Measurements from ENCODE around the gene PFKFB4. TPM values are rescaled to one million over a fixed set of nuclear protein-coding genes. Genes with fewer than 3 reads are reported as not detected.
A peak's percentile ranks its signal among the peaks of the same experiment; 100 is the strongest.

The PFKFB4 gene
- total RNA-seq, 1 experiment from 2014 or later: 12.3 TPM

GRCh38 chr3:48585411-48585810 lies 28.8 kb upstream of the PFKFB4 start:
- Histone ChIP-seq H3K56ac (ENCODE audit: insufficient read length, low read depth, low read length) (no peak overlapping the region), H3K14ac (ENCODE audit: insufficient read depth, low read length) (no peak overlapping the region), H2BK12ac (ENCODE audit: insufficient read length, low read depth, low read length) (no peak overlapping the region), H3K4ac (ENCODE audit: low read depth, low read length) (no peak overlapping the region), H3T11ph (ENCODE audit: low read length) (no peak overlapping the region), H3K27me3 (ENCODE audit: insufficient read depth, low read length) (no peaks in the 10 kb centered on the region), H2BK20ac (ENCODE audit: low read depth, low read length, poor library complexity, severe bottlenecking) (no peak overlapping the region), H3K4me1 (ENCODE audit: insufficient read depth, low read length) (no peaks in the 10 kb centered on the region), H2AFZ (ENCODE audit: low read length) (no peak overlapping the region), H2BK15ac (ENCODE audit: low read depth, low read length) (no peak overlapping the region), H4K5ac (ENCODE audit: insufficient read length, low read depth, low read length) (no peak overlapping the region), H3K23ac (ENCODE audit: insufficient read length, low read depth, low read length) (no peak overlapping the region), H3K23me2 (ENCODE audit: insufficient read length, low read depth, low read length, poor library complexity, severe bottlenecking) (no peaks in the 10 kb centered on the region), H2BK5ac (ENCODE audit: insufficient read length, low read length) (no peak overlapping the region), H3K18ac (ENCODE audit: insufficient read length, low read depth, low read length) (no peak overlapping the region), H3K79me2 (ENCODE audit: insufficient read depth, low read length) (no peaks in the 10 kb centered on the region), H3K79me1 (ENCODE audit: insufficient read depth, low read depth, low read length, poor library complexity, severe bottlenecking) (no peaks in the 10 kb centered on the region), H3K27ac (ENCODE audit: insufficient read length, low read depth, low read length) (no peak overlapping the region), H2BK120ac (ENCODE audit: low read depth, low read length, poor library complexity, severe bottlenecking) (no peak overlapping the region), H4K8ac (replicated peaks; ENCODE audit: insufficient read length, low read depth, low read length) (no peak overlapping the region), H2AK5ac (ENCODE audit: insufficient read length, low read length) (no peak overlapping the region), H4K20me1 (ENCODE audit: control insufficient read depth, insufficient read depth, insufficient read length) (no peaks in the 10 kb centered on the region), H3K4me2 (ENCODE audit: insufficient read depth, insufficient read length, low read length) (no peak overlapping the region), H3K9me3 (ENCODE audit: control insufficient read depth, low read depth, low read length) (no peaks in the 10 kb centered on the region), H3K9ac (ENCODE audit: extremely low read depth, insufficient read length, low read length) (no peak overlapping the region), H4K91ac (ENCODE audit: insufficient read length, low read depth, low read length) (no peak overlapping the region)
- no peak overlapping the region for H3K4me3 Mint-ChIP-seq
- no peak for TF ChIP-seq CTCF (conservative IDR thresholded peaks at IDR 0.05)
- no peaks in the 10 kb centered on the region for H3K27me3 Mint-ChIP-seq (ENCODE audit: low read depth)
- no CpG with 5 or more reads among the region's 8 CpGs for WGBS (ENCODE audit: extremely low coverage, insufficient read length, low lambda C conversion rate)
- H3K36me3 Mint-ChIP-seq (ENCODE audit: insufficient read depth in 1 of 3, low read depth in 3 of 3): peaks cover 0 to 4% (median 0%) of the 10 kb centered on the region in 3 experiments; a peak in 3 of 7 replicates
- H3K9me3 Mint-ChIP-seq: no peaks in the 10 kb centered on the region
- H3K4me1 Mint-ChIP-seq: peaks cover 5 to 11% of the 10 kb centered on the region in 2 experiments; a peak in 2 of 4 replicates
- H3K27ac Mint-ChIP-seq: 0 out of 7 replicates have a peak overlapping the region, but pooled peaks of 1 of the 3 experiments have one; percentile 14
- no peak for DNase-seq
